GM12878 (cell line): ENCODE measurements around the gene CCDC27. TPM values are rescaled to one million over a fixed set of nuclear protein-coding genes. Genes with fewer than 3 reads are reported as not detected.

ENCODE experiments used
- ATAC-seq: fragments of 200-7000 bp; cut with Tn5 transposase; 3 replicates; pipeline ENCODE4 v1.9.1; 2020; ENCODE audit warnings: mild to moderate bottlenecking, moderate library complexity
- BruUV-seq: library from RNA; stranded (reverse); fragments of 400-500 nt; replicated peaks from 2 replicates; lab custom pipeline; 2021; lab: Mats Ljungman, UMichigan
- CTCF ChIA-PET: fragments of 300-600 bp; sonication (Branson Sonifier 250); formaldehyde crosslinking; extraction: SDS; loops from one replicate; lab custom pipeline; 2021; ENCODE audit warnings: inconsistent platforms; lab: Yijun Ruan, JAX
- POLR2A ChIA-PET: fragments of 350-600 bp; formaldehyde crosslinking; extraction: SDS; loops from one replicate; lab custom pipeline; 2021; ENCODE audit warnings: inconsistent platforms; lab: Charles Lee
- RAD21 ChIA-PET: fragments of 300-600 bp; sonication (Branson Sonifier 250); formaldehyde crosslinking; loops from one replicate; lab custom pipeline; 2023; ENCODE audit warnings: antibody characterized with exemption; ENCODE audit not compliant: unreplicated experiment; lab: Charles Lee
- SMC1A ChIA-PET: fragments of 300-600 bp; sonication (Branson Sonifier 250); formaldehyde crosslinking; loops from one replicate; lab custom pipeline; 2023; ENCODE audit not compliant: unreplicated experiment, uncharacterized antibody; lab: Charles Lee
- DNase-seq: peaks from one replicate; pipeline ENCODE4 v3.0.0-alpha.2; 2011; ENCODE audit warnings: low read depth, low spot score
- FAIRE-seq: peaks from 3 replicates; lab custom pipeline; 2011; peaks lifted over from hg19 to GRCh38; lab: Jason Lieb, UNC
- H2AFZ ChIP-seq: 2 replicates; pipeline ENCODE4 v1.6.0; 2011; ENCODE audit warnings: low read depth, low read length, control low read depth; ENCODE audit not compliant: control insufficient read depth
- H3K27ac ChIP-seq: 2 replicates; pipeline ENCODE4 v1.5.1; 2011; ENCODE audit warnings: control low read depth; ENCODE audit not compliant: control insufficient read depth, insufficient read depth
- H3K27me3 ChIP-seq, 2 experiments: replicated peaks in 1 of 2; 2 replicates each; pipeline versions ENCODE4 v1.6.0 to v1.6.1; 2011; ENCODE audit warnings: low read length in 1 of 2; ENCODE audit not compliant: control insufficient read depth in 2 of 2, insufficient read depth in 2 of 2
- H3K36me3 ChIP-seq, 2 experiments: 2 replicates each; pipeline ENCODE4 v1.5.1; 2011; ENCODE audit warnings: low read length in 1 of 2; ENCODE audit not compliant: control insufficient read depth in 2 of 2, insufficient read depth in 2 of 2
- H3K4me1 ChIP-seq: 2 replicates; pipeline ENCODE4 v1.6.1; 2011; ENCODE audit warnings: mild to moderate bottlenecking, low read length, moderate library complexity, mixed read lengths; ENCODE audit not compliant: control insufficient read depth, insufficient read depth
- H3K4me2 ChIP-seq: 2 replicates; pipeline ENCODE4 v1.6.0; 2011; ENCODE audit warnings: control low read depth; ENCODE audit not compliant: control insufficient read depth, insufficient read depth
- H3K4me3 ChIP-seq: fragments of 200-600 bp; sonication (generic); 2 replicates; pipeline ENCODE4 v1.5.1; 2016
- H3K79me2 ChIP-seq: 2 replicates; pipeline ENCODE4 v1.6.0; 2011; ENCODE audit warnings: low read length; ENCODE audit not compliant: control insufficient read depth, insufficient read depth
- H3K9ac ChIP-seq: 2 replicates; pipeline ENCODE4 v1.8.0; 2011; ENCODE audit warnings: low read length, control low read depth, mixed read lengths; ENCODE audit not compliant: control insufficient read depth, insufficient read depth
- H3K9me3 ChIP-seq: replicated peaks from 3 replicates; pipeline ENCODE4 v1.5.1; 2011; ENCODE audit warnings: mild to moderate bottlenecking, low read length; ENCODE audit not compliant: control insufficient read depth, insufficient read depth
- H4K20me1 ChIP-seq: 2 replicates; pipeline ENCODE4 v1.6.0; 2011; ENCODE audit not compliant: control insufficient read depth, insufficient read depth
- BCL11A ChIP-seq: IDR thresholded peaks from 2 replicates; pipeline ENCODE4 v1.6.1; 2011; ENCODE audit warnings: low read depth, low read length
- BMI1 ChIP-seq: fragments of 450-650 bp; IDR thresholded peaks from 2 replicates; pipeline ENCODE4 v1.6.1; 2016; ENCODE audit warnings: mild to moderate bottlenecking, moderate library complexity, borderline replicate concordance
- EED ChIP-seq: sonication (generic); IDR thresholded peaks from 2 replicates; pipeline ENCODE4 v1.6.1; 2016; ENCODE audit warnings: antibody characterized with exemption, low read depth
- EGR1 ChIP-seq, 2 experiments: IDR thresholded peaks; 1 replicate in 1 of 2; 2 replicates in 1 of 2; pipeline ENCODE4 v1.6.1; 2011 to 2012; ENCODE audit warnings: low read depth in 2 of 2, low read length in 2 of 2, borderline replicate concordance in 1 of 2, mild to moderate bottlenecking in 1 of 2, moderate library complexity in 1 of 2
- ESRRA ChIP-seq: IDR thresholded peaks from 2 replicates; pipeline ENCODE4 v1.6.1; 2012; ENCODE audit warnings: mild to moderate bottlenecking, low read length, improper control_type of control experiment
- EZH2 ChIP-seq: IDR thresholded peaks from 2 replicates; pipeline ENCODE4 v1.6.1; 2012; ENCODE audit warnings: low read depth, mild to moderate bottlenecking, control low read depth, inconsistent platforms, low read length, borderline replicate concordance; ENCODE audit not compliant: control insufficient read depth
- JUNB ChIP-seq: IDR thresholded peaks from 2 replicates; pipeline ENCODE4 v1.6.1; 2016; ENCODE audit warnings: antibody characterized with exemption, mild to moderate bottlenecking
- LARP7 ChIP-seq: fragments of 450-650 bp; IDR thresholded peaks from 2 replicates; pipeline ENCODE4 v1.6.1; 2017; ENCODE audit warnings: mild to moderate bottlenecking
- MTA3 ChIP-seq: IDR thresholded peaks from 2 replicates; pipeline ENCODE4 v1.6.1; 2012; ENCODE audit warnings: low read length, inconsistent platforms, borderline replicate concordance
- MYB ChIP-seq: fragments of 150-350 bp; IDR thresholded peaks from 2 replicates; pipeline ENCODE4 v1.6.1; 2014; ENCODE audit warnings: mild to moderate bottlenecking, low read depth, low read length, borderline replicate concordance
- PAX5 ChIP-seq: IDR thresholded peaks from 2 replicates; pipeline ENCODE4 v1.6.1; 2011; ENCODE audit warnings: low read depth, low read length, borderline replicate concordance
- SMC3 ChIP-seq: IDR thresholded peaks from 2 replicates; pipeline ENCODE4 v1.6.1; 2011; ENCODE audit warnings: low read length, improper control_type of control experiment, borderline replicate concordance
- TCF7 ChIP-seq: IDR thresholded peaks from 2 replicates; pipeline ENCODE4 v1.6.1; 2014; ENCODE audit warnings: antibody characterized with exemption, borderline replicate concordance
- WGBS: methylation state at CpG from one replicate; pipeline ENCODE4 v1.1.6; 2016; ENCODE audit warnings: low lambda C conversion rate; ENCODE audit not compliant: insufficient replicate concordance, insufficient coverage; ENCODE audit errors: missing lambda C conversion rate; 5-methylcytosine and 5-hydroxymethylcytosine counted together
- in situ Hi-C: fragments of 300-500 bp; cut with MboI; formaldehyde crosslinking; loops from 9 replicates; pipeline ENCODE4 v1.14.3; 2018; ENCODE audit warnings: mixed read lengths
- intact Hi-C: fragments of 100-400 bp; cut with micrococcal nuclease; formaldehyde crosslinking; loops from one replicate; pipeline ENCODE4 v1.14.2; 2022; ENCODE audit not compliant: unreplicated experiment
- polyA plus RNA-seq, 11 experiments: library from polyadenylated mRNA; depleted of rRNA in 4 of 11; unstranded in 6 of 11; stranded (reverse) in 5 of 11; fragments of >200 nt; fragmentation: Nextera tagmentation in 4 of 11; fragmentation: Illumina TruSeq in 1 of 11; extraction: Ambion mirVana in 4 of 11; extraction: Trizol in 1 of 11; gene quantifications; 1 replicate in 1 of 11; 2 replicates in 10 of 11; pipeline versions ENCODE4 v1.2.1 to v1.2.3, GENCODE V29; 2011 to 2016; ENCODE audit warnings: inconsistent platforms in 2 of 11, missing spikeins in 2 of 11, low read depth in 1 of 11
- total RNA-seq, 4 experiments: library from RNA; depleted of rRNA in 3 of 4; stranded (reverse); fragments of >200 nt in 3 of 4; fragmentation: Illumina TruSeq in 1 of 4; extraction: Trizol in 1 of 4; gene quantifications; 2 replicates each; pipeline versions ENCODE4 v1.2.1 to v1.2.3, GENCODE V29; 2013 to 2021
- TF ChIP-seq, protein P1 (sequence below): IDR thresholded peaks from 2 replicates; pipeline ENCODE4 v1.6.1; 2012; ENCODE audit warnings: improper control_type of control experiment, low read depth, low read length; ENCODE audit not compliant: insufficient replicate concordance

CCDC27 gene
- total and polyA plus RNA-seq, 10 of the 15 experiments (the other 5 are each of a cell fraction or from before 2014, with no cell fraction given), result 0.05 TPM; not detected in 9

DNA sequence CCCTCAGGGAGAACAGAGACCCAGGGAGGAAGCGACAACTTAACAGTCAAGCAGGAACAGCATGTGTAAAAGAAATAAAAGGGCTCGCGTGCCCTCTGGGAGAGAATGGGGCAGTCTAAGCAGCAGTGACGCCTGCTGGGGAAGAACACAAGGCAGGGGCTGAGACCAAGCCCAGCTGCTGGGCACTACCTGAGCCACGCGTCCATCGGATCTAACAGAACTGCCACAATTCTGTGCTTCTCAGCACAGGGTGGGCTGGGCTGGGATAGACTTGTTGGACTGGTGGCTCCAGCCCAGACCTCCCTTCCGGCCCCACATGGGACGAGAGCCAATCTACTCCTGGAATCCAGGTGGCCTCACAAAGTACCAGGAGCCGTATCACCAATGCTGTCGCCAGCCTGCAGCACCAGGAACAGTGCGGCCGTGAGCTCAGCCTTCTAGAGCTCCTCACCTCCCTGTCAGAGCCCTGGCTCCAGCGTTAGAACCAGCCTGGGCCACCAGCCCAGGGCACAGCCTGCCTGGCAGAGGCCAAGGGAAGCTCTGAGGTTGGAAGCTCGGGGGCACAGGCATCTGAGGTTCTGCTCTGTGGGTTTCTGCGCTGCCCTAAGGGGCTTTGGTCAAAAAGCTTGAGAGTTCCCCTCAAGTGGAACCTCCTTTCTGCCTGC lies 36.6 kb downstream of the CCDC27 start (continued):
- TF ChIP-seq BMI1 (no peak), JUNB (no peak), EZH2 (no peak), BCL11A (no peak)

DNA sequence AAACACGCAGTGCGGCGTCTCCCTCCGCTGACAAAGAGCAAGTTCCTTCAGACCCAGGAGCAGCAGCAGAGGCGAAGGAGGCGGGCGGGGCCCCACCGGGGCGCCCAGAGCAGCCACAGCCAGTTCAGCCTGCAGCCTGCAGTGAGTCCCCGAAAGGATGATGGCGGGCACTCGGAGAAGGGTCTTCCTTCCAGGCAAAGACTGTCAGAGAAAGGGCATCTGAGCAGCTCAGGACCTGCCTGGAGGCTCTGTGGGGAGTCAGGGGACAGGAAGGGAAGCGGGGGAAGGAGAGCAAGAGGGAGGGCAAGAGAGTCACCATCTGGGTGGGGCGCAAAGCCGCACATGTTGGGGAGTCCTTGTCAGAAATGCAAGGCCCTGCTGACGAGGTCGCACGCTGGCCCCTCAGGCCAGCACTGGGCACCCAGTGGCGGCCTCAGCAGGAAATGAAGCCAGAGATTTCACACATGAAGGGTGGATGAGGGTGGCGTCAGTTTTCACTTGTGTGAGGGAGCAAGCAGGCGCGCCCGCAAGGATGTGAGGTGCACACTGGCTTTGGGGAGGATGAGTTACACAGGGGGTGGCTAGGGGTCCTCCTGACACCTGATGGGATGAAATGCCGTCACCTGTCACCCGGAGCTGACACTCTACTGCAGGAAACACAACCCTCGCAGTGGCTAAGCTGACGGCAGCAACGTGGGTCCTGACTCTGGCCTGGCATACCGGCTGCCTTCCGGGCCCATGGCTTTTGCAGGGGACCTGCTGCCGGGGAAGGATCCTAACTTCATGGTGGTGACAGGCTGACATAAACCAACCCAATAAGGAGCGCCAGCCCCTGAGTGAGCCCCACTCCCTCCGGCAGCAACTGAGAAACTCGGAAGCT lies 37.4 kb downstream of the CCDC27 start:
- Histone ChIP-seq H2AFZ (no peak overlapping the region), H3K9ac (no peak overlapping the region), H4K20me1 (peaks cover 5% of the 10 kb centered on the region; the same call in 1 of the 2 replicates), H3K36me3 (peaks cover 16 to 20% of the 10 kb centered on the region in 2 experiments), H3K4me2 (no peak overlapping the region), H3K27ac (no peak overlapping the region), H3K4me3 (no peak overlapping the region), H3K9me3 (no peaks in the 10 kb centered on the region), H3K27me3 (no peaks in the 10 kb centered on the region), H3K4me1 (peaks cover 28% of the 10 kb centered on the region), H3K79me2 (peaks cover 23% of the 10 kb centered on the region)
- no peak for ATAC-seq
- ChIA-PET POLR2A (interaction anchor here (0.5 kb wide), 1 partner anchor 43 kb away, joined by 4 read pairs; no protein-coding TSS in a partner anchor), CTCF (no interaction called here), SMC1A (no interaction called here), RAD21 (no interaction called here)
- BruUV-seq, result no TSS peak
- TF ChIP-seq EGR1 (IDR thresholded peaks at IDR 0.05; ENCODE audit: borderline replicate concordance in 1 of 2, low read depth in 2 of 2, low read length in 2 of 2), result no peak
- TF ChIP-seq MYB, result no peak
- no peak for TF ChIP-seq LARP7
- TF ChIP-seq MTA3, result no peak
- no peak for TF ChIP-seq TCF7
- TF ChIP-seq PAX5, result no peak
- TF ChIP-seq, protein P1, sequence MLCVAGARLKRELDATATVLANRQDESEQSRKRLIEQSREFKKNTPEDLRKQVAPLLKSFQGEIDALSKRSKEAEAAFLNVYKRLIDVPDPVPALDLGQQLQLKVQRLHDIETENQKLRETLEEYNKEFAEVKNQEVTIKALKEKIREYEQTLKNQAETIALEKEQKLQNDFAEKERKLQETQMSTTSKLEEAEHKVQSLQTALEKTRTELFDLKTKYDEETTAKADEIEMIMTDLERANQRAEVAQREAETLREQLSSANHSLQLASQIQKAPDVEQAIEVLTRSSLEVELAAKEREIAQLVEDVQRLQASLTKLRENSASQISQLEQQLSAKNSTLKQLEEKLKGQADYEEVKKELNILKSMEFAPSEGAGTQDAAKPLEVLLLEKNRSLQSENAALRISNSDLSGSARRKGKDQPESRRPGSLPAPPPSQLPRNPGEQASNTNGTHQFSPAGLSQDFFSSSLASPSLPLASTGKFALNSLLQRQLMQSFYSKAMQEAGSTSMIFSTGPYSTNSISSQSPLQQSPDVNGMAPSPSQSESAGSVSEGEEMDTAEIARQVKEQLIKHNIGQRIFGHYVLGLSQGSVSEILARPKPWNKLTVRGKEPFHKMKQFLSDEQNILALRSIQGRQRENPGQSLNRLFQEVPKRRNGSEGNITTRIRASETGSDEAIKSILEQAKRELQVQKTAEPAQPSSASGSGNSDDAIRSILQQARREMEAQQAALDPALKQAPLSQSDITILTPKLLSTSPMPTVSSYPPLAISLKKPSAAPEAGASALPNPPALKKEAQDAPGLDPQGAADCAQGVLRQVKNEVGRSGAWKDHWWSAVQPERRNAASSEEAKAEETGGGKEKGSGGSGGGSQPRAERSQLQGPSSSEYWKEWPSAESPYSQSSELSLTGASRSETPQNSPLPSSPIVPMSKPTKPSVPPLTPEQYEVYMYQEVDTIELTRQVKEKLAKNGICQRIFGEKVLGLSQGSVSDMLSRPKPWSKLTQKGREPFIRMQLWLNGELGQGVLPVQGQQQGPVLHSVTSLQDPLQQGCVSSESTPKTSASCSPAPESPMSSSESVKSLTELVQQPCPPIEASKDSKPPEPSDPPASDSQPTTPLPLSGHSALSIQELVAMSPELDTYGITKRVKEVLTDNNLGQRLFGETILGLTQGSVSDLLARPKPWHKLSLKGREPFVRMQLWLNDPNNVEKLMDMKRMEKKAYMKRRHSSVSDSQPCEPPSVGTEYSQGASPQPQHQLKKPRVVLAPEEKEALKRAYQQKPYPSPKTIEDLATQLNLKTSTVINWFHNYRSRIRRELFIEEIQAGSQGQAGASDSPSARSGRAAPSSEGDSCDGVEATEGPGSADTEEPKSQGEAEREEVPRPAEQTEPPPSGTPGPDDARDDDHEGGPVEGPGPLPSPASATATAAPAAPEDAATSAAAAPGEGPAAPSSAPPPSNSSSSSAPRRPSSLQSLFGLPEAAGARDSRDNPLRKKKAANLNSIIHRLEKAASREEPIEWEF, result no peak
- no peak for TF ChIP-seq ESRRA
- TF ChIP-seq SMC3, result no peak
- TF ChIP-seq EED, result no peak
- in situ Hi-C loops (no loop called here), intact Hi-C loops (no loop called here)
- 95% methylated on average over 32 of the region's 34 CpGs for WGBS
- FAIRE-seq, result no peak
- DNase-seq, result no peak
